NCI-H2227 (cell line): ENCODE measurements around the gene PSMD12.
"Not testable (repeated sequence)": the region's sequence is repeated elsewhere in the genome, so short reads cannot be mapped to it uniquely, and the experiment has no call there.

Source experiments
- DNase-seq: peaks from one replicate; lab custom pipeline; 2025; ENCODE audit not compliant: unreplicated experiment; lab: John Stamatoyannopoulos, UW

The PSMD12 gene

GRCh38 chr17:67359960-67360791, 6.2 kb downstream of the PSMD12 start:
- peak; percentile 38 for DNase-seq

DNA sequence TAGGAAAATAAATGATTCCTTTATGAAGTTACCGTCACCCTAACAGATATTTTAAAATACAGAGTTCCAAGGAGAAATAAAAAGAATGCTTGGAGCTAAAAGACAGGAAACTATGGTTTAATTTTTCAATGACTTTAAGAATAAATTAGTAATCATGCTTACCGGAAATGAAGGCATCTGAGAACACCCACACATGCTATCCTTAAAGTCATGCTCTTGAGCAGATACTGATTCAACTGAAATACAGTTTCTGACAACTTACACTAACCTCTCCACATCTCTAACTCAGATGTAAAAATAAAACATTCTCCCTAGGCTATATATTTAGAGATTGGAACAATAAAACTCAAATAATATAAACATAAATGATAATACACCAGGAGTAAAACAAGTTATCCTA, 7.8 kb downstream of the PSMD12 start:
- DNase-seq = no peak

DNA sequence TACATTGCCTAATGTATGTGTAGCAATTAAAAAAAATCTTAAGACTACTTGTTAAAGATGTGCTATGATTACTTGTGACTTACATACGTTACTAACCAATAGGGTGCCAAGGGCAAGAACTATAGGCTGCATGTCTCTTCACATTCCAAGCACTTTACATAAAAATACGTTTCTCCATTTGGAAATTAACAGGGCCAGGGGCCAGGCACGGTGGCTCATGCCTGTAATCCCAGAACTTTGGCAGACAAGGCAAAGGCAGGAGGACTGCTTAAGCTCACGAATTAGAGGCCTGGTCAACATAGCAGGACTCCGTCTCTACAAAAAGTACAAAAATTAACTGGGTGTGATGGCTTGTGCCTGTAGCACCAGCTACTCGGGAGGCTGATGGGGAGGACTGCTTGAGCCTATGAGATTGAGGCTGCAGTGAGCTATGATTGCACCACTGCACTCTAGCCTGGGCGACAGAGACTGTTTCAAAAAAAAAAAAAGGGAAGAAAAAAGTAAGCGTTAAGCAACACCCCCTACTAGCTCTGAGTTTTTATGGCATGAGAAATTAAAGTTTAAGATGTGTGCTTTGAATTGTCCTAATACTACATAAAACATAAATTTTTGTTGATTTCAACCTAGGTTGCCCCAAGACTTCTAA, 12.3 kb downstream of the PSMD12 start:
- no peak for DNase-seq

- no peak for DNase-seq
Measured at GRCh38 chr17:67353161-67353560, 13.2 kb downstream of the PSMD12 start.

GRCh38 chr17:67349420-67349819, 17.0 kb downstream of the PSMD12 start:
- no peak for DNase-seq

DNA sequence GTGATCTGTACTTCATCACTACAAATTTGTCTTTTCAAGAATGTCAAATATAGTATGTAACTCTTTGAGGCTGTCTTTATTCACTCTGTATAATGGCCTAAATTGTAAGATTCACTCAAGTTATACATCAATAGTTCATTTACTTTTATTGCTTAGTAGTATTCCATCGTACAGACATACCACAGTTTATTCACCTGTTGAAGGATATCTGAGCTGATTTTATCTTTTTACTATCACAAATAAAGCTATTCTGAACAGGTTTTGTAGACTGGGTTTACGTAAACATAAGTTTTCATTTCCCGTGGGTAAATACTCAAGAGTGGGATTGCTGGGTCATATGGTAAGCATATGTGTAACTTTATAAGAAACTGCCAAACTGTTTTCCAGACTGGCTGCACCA, 18.6 kb downstream of the PSMD12 start:
- DNase-seq = no peak

- DNase-seq = no peak
Measured at GRCh38 chr17:67343237-67343636, 23.1 kb downstream of the PSMD12 start.

DNA sequence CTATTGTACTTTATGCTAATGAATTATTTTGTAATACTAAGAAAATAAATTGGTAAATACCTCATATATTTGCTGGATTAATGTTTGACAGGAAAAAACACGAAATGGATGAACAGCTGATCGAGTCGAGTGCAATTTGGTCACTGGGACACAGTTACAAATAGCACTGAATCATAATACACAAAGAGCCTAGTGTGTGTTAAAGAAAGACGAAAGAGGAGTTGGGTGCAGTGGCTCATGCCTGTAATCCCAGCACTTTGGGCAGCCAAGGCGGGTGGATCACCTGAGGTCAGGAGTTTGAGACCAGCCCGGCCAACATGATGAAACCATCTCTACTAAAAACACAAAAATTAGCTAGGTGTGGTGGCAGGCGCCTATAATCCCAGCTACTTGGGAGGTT, 28.0 kb downstream of the PSMD12 start:
- DNase-seq = not testable (repeated sequence)

DNA sequence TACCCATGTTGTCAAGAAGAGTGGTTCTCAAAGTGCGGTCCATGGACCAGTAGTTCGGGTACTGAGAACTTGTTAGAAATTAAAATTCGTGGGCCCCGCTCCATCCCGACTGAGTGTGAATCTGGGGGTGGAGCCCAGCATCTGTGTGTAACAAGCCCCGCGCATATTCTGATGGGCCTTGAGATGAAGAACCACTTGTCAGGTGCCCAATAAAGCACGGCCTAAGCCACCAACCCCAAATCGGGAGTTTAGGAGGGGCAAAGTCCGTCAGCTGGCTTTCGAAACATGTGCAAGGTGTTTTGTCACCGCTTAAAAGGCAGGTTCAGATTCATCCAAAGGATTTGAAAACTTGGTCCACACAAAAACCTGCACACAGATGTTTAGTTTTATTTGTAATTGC, 29.5 kb downstream of the PSMD12 start:
- no peak for DNase-seq

DNA sequence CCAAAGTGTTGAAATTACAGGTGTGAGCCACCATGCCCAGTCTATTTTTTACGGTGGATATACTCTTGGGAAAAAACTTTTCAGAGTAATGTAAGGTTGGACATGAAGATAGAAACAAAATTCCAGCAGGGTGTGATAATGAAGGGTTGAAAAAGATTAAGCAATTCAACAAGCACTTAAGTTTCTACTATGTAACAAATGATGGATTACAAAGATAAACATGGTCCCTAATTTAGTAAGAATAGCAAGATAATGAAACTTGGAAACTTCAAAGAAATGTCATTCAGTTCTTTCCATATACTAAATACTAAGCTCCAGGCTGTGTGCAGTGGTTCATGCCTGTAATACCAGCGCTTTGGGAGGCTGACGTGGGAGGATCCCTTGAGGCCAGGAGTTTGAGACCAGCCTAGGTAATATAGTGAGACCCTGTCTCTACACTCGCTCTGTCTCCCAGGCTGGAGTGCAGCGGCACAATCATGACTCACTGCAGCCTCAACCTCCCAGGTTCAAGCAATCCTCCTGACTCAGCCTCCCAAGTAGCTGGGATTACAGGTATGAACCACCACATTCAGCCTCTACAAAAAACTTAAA, 31.0 kb downstream of the PSMD12 start:
- no peak for DNase-seq

DNA sequence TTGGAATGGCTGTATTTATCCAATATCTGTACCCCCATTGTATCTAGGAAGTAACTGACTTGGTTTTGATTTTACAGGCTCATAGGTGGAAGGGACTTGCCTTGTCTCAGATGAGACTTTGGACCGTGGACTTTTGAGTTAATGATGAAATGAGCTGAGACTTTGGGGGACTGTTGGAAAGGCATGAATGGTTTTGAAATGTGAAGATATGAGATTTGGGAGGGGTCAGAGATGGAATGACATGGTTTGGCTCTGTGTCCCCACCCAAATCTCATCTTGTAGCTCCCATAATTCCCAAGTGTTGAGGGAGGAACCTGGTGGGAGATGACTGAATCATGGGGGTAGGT, 34.2 kb downstream of the PSMD12 start:
- not testable (repeated sequence) for DNase-seq

- not testable (repeated sequence) for DNase-seq
Measured at GRCh38 chr17:67331381-67332161, 34.8 kb downstream of the PSMD12 start.

- DNase-seq = no peak
Measured at GRCh38 chr17:67328026-67328425, 38.4 kb downstream of the PSMD12 start.

DNA sequence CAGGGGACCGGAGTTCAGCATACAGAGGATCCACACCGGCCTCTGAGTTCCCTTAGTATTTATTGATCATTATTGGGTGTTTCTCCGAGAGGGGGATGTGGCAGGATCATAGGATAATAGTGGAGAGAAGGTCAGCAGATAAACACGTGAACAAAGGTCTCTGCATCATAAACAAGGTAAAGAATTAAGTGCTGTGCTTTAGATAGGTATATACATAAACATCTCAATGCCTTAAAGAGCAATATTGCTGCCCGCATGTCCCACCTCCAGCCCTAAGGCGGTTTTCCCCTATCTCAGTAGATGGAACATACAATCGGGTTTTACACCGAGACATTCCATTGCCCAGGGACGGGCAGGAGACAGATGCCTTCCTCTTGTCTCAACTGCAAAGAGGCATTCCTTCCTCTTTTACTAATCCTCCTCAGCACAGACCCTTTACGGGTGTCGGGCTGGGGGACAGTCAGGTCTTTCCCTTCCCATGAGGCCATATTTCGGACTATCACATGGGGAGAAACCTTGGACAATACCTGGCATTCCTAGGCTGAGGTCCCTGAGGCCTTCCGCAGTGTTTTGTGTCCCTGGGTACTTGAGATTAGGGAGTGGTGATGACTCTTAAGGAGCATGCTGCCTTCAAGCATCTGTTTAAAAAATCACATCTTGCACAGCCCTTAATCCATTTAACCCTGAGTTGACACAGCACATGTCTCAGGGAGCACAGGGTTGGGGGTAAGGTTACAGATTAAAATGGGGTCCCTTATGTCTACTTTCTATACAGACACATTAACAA, 39.2 kb downstream of the PSMD12 start:
- not testable (repeated sequence) for DNase-seq

GRCh38 chr17:67326440-67326839, 39.9 kb downstream of the PSMD12 start:
- no peak for DNase-seq

GRCh38 chr17:67324330-67324729, 42.0 kb downstream of the PSMD12 start:
- no peak for DNase-seq

DNA sequence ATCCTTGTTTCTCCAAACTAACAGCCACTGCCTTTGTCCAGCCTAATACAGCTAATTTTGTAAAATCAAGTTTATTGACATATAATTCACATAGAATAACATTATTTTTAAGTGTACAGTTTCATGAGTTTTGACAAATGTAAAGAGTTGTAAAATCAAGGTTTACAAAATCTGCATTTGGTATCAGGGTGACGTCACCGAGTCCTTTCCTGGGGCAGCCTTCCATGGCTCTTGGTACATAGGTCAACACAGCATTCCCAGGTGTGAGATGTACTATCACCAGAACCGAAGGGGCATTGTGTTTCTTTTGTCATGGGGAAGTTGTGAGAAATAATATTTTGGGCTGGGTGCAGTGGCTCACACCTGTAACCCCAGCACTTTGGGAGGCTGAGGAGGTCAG, 42.9 kb downstream of the PSMD12 start:
- no peak for DNase-seq

DNA sequence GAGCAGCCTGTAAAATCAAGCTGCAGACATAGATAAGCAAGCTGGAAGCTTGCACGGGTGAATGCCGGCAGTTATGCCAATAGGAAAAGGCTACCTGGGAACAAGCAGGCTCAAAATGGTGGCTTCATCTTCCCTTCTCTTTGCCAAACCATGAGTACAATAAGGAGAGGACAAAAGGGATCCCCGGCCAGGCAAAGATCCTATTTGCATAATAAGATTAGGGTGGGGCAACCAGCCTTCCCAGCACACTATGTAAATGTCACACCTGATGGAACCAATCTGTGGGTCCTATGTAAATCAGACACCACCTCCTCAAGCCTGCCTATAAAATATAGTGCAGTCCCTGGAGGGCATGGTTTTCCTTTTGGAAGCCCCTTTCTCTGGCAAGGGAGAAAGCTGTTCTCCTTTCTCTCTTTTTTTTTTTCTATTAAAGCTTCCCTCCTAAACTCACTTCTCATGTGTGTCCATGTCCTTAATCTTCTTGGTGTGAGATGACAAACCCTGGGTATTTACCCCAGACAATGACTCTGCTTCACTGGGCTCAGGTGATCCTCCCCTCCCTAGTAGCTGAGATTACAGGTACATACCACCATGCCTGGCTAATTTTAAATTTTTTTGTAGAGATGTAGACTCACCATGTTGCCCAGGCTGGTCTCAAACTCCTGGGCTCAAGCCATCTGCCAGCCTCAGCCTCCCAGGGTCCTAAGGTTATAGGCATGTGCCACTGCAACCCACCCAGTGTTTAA, 44.2 kb downstream of the PSMD12 start:
- DNase-seq = peak; percentile 79

DNA sequence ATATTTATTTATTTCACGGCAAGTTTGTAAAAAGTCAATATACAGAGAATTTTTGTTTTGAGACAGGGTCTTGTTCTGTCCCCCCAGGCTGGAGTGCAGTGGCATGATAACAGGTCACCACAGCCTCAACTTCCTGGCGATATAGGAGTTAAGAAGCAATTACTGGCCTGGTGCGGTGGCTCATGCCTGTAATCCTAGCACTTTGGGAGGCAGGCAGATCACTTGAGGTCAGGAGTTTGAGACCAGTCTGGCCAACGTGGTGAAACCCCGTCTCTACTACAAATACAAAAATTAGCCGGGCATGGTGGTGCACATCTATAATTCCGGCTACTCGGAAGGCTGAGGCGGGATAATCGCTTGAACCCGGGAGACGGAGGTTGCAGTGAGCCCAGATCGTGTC, 44.9 kb downstream of the PSMD12 start:
- DNase-seq = not testable (repeated sequence)

DNA sequence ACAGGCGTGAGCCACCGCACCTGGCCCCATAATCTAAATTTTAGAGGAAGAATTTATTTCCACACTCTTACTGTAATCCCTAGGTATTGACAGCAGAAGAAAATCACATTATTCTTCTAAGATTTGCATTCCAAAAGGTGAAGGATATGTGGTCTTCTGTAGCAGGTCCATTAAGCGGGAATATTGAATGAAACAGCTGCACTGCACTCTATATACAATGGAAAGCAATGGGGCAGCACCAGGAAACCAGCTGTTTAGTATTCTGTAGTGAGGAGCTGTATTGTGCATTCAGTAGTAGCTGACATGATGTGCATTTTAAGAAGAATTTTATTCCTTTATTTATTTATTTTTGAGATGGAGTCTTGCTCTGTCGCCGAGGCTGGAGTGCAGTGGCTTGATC, 49.6 kb downstream of the PSMD12 start:
- DNase-seq = no peak
